Glutamatergic neuron (in vitro differentiated cells): ENCODE results near the gene CHDH. TPM values are rescaled to one million over a fixed set of nuclear protein-coding genes. Genes with fewer than 3 reads are reported as not detected.

Experiments
- DNase-seq: peaks from one replicate; pipeline ENCODE4 v3.0.0; 2022
- H3K27ac Mint-ChIP-seq: one replicate; pipeline ENCODE4 v1.8.0; 2020; ENCODE audit warnings: mild to moderate bottlenecking, mixed read lengths, inconsistent platforms; ENCODE audit not compliant: unreplicated experiment
- H3K27me3 Mint-ChIP-seq: one replicate; pipeline ENCODE4 v1.8.0; 2020; ENCODE audit warnings: mild to moderate bottlenecking, moderate library complexity, mixed read lengths, inconsistent platforms; ENCODE audit not compliant: unreplicated experiment
- H3K36me3 Mint-ChIP-seq: one replicate; pipeline ENCODE4 v1.8.0; 2020; ENCODE audit warnings: mild to moderate bottlenecking, mixed read lengths, inconsistent platforms; ENCODE audit not compliant: unreplicated experiment
- H3K4me1 Mint-ChIP-seq: one replicate; pipeline ENCODE4 v1.8.0; 2020; ENCODE audit warnings: mild to moderate bottlenecking, low read depth, mixed read lengths, inconsistent platforms; ENCODE audit not compliant: unreplicated experiment
- H3K4me3 Mint-ChIP-seq: one replicate; pipeline ENCODE4 v1.8.0; 2020; ENCODE audit warnings: mild to moderate bottlenecking, mixed read lengths, inconsistent platforms; ENCODE audit not compliant: unreplicated experiment
- H3K9me3 Mint-ChIP-seq: one replicate; pipeline ENCODE4 v1.8.0; 2020; ENCODE audit warnings: mild to moderate bottlenecking, moderate library complexity, mixed read lengths, inconsistent platforms; ENCODE audit not compliant: unreplicated experiment
- CTCF ChIP-seq: fragments of 200-600 bp; sonication (generic); IDR thresholded peaks from one replicate; pipeline ENCODE4 v1.5.0; 2021; ENCODE audit not compliant: partially characterized antibody, unreplicated experiment
- total RNA-seq: library from RNA; stranded (reverse); fragmentation: NEBNext Ultra II Directional; extraction: Animal tissue kit (Norgen Biotek cat#: 25700); gene quantifications from one replicate; pipeline ENCODE4 v1.2.1, GENCODE V29; 2021; ENCODE audit not compliant: unreplicated experiment

The CHDH gene
- total RNA-seq, 1 donor from 2014 or later: 0.61 TPM

- no peak for DNase-seq
- no peak overlapping the region for H3K27ac Mint-ChIP-seq
- H3K36me3 Mint-ChIP-seq: no peaks in the 10 kb centered on the region
- peaks cover 3% of the 10 kb centered on the region for H3K4me1 Mint-ChIP-seq
- H3K27me3 Mint-ChIP-seq: no peaks in the 10 kb centered on the region
- H3K4me3 Mint-ChIP-seq: no peak overlapping the region
- TF ChIP-seq CTCF: no peak
- no peaks in the 10 kb centered on the region for H3K9me3 Mint-ChIP-seq
Measured at GRCh38 chr3:53833053-53833645, 13.1 kb downstream of the CHDH start.

- no peak overlapping the region for H3K4me3 Mint-ChIP-seq
- no peak for DNase-seq
- peaks cover 3% of the 10 kb centered on the region for H3K4me1 Mint-ChIP-seq
- no peaks in the 10 kb centered on the region for H3K36me3 Mint-ChIP-seq
- H3K27ac Mint-ChIP-seq: no peak overlapping the region
- TF ChIP-seq CTCF: no peak
- no peaks in the 10 kb centered on the region for H3K27me3 Mint-ChIP-seq
- H3K9me3 Mint-ChIP-seq: no peaks in the 10 kb centered on the region
Measured at GRCh38 chr3:53830944-53831343, 15.3 kb downstream of the CHDH start.

- Mint-ChIP-seq H3K4me3 (no peak overlapping the region), H3K4me1 (peaks cover under 1% of the 10 kb centered on the region), H3K27me3 (no peaks in the 10 kb centered on the region), H3K36me3 (no peaks in the 10 kb centered on the region), H3K27ac (no peak overlapping the region), H3K9me3 (no peaks in the 10 kb centered on the region)
- DNase-seq: no peak
- no peak for TF ChIP-seq CTCF
Measured at GRCh38 chr3:53829605-53830004, 16.6 kb downstream of the CHDH start.

GRCh38 chr3:53828581-53828980 is 17.6 kb downstream of the CHDH start:
- no peak overlapping the region for H3K4me3 Mint-ChIP-seq
- no peak overlapping the region for H3K27ac Mint-ChIP-seq
- H3K4me1 Mint-ChIP-seq: peaks cover 6% of the 10 kb centered on the region
- no peaks in the 10 kb centered on the region for H3K27me3 Mint-ChIP-seq
- no peaks in the 10 kb centered on the region for H3K36me3 Mint-ChIP-seq
- no peaks in the 10 kb centered on the region for H3K9me3 Mint-ChIP-seq
- DNase-seq: no peak
- no peak for TF ChIP-seq CTCF

- Mint-ChIP-seq H3K27ac (no peak overlapping the region), H3K9me3 (peaks cover 3% of the 10 kb centered on the region), H3K4me1 (peaks cover 6% of the 10 kb centered on the region), H3K27me3 (no peaks in the 10 kb centered on the region), H3K36me3 (no peaks in the 10 kb centered on the region), H3K4me3 (no peak overlapping the region)
- no peak for TF ChIP-seq CTCF
- DNase-seq: no peak
Measured at GRCh38 chr3:53826048-53826447, 20.2 kb downstream of the CHDH start.
